Subcutaneous preadipocyte (primary cell): ENCODE results near the gene VSX1. TPM values are rescaled to one million over a fixed set of nuclear protein-coding genes. Genes with fewer than 3 reads are reported as not detected.

Experiments used
- total RNA-seq: library from RNA; depleted of rRNA; stranded (reverse); fragments of >200 nt; gene quantifications from 2 replicates; pipeline ENCODE4 v1.2.3, GENCODE V29; 2012

Gene VSX1
- total RNA-seq: not detected in 2 replicates

GRCh38 chr20:25081730-25082497, at the start of gene VSX1:
VSX1 (minus strand) TSS chr20:25082141; CDS start chr20:25082096, 45 bp downstream.

GRCh38 chr20:25058051-25058846, 23.7 kb downstream of the VSX1 start, which contains the start of gene ACSS1:
ACSS1 (minus strand) TSS chr20:25058139; CDS start chr20:25058102, 37 bp downstream.

Other genes starting within 250 kb of the VSX1 start
- gene CST7, start 132.9 kb downstream of the VSX1 start, total RNA-seq: not detected in 2 replicates
- gene APMAP, start 89.4 kb downstream of the VSX1 start, total RNA-seq: 55.1 and 64.3 TPM in 2 replicates
- gene ACSS1, start 24.0 kb downstream of the VSX1 start, total RNA-seq: 2.6 and 3.1 TPM in 2 replicates
- 55.5 and 67.4 TPM in 2 replicates for gene ENTPD6, start 113.6 kb upstream of the VSX1 start, total RNA-seq
- 173 and 266 TPM in 2 replicates for gene PYGB, start 165.9 kb upstream of the VSX1 start, total RNA-seq